SK-N-SH (cell line): Measurements from ENCODE around the gene BEND3.

Source experiments
- CTCF ChIP-seq: fragments of 200-600 bp; sonication (generic); IDR thresholded peaks from 2 replicates; pipeline ENCODE4 v1.6.1; 2017; ENCODE audit warnings: antibody characterized with exemption, mild to moderate bottlenecking, moderate library complexity
- EP300 ChIP-seq, 2 experiments: IDR thresholded peaks; 2 replicates each; pipeline versions ENCODE4 v1.4.0 to v1.6.1; 2012; ENCODE audit warnings: borderline replicate concordance in 1 of 2, low read depth in 1 of 2, low read length in 1 of 2
- GABPA ChIP-seq: IDR thresholded peaks from 2 replicates; pipeline ENCODE4 v1.4.0; 2012; ENCODE audit warnings: low read depth, mild to moderate bottlenecking
- RXRA ChIP-seq: IDR thresholded peaks from 2 replicates; pipeline ENCODE4 v1.4.0; 2012; ENCODE audit warnings: low read depth, mild to moderate bottlenecking, borderline replicate concordance
- TEAD4 ChIP-seq: IDR thresholded peaks from 2 replicates; pipeline ENCODE4 v1.4.0; 2012; ENCODE audit warnings: mild to moderate bottlenecking, borderline replicate concordance; ENCODE audit not compliant: insufficient read depth
- TF ChIP-seq, protein P1 (sequence below): fragments of 150-350 bp; IDR thresholded peaks from 2 replicates; pipeline ENCODE4 v1.6.1; 2017; ENCODE audit warnings: antibody characterized with exemption, low read length, low read depth, borderline replicate concordance
- TF ChIP-seq, protein P2 (sequence below): IDR thresholded peaks from 2 replicates; pipeline ENCODE4 v1.4.0; 2012; ENCODE audit warnings: low read depth, borderline replicate concordance
- TF ChIP-seq, protein P3 (sequence below): IDR thresholded peaks from 2 replicates; pipeline ENCODE4; 2012

GRCh38 chr6:107069631-107070548, 45.4 kb downstream of the BEND3 start:
- no peak for TF ChIP-seq CTCF
- no peak for TF ChIP-seq RXRA
- TF ChIP-seq TEAD4: no peak
- no peak for TF ChIP-seq GABPA
- TF ChIP-seq, protein P1, sequence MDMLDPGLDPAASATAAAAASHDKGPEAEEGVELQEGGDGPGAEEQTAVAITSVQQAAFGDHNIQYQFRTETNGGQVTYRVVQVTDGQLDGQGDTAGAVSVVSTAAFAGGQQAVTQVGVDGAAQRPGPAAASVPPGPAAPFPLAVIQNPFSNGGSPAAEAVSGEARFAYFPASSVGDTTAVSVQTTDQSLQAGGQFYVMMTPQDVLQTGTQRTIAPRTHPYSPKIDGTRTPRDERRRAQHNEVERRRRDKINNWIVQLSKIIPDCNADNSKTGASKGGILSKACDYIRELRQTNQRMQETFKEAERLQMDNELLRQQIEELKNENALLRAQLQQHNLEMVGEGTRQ: no peak
- TF ChIP-seq, protein P2, sequence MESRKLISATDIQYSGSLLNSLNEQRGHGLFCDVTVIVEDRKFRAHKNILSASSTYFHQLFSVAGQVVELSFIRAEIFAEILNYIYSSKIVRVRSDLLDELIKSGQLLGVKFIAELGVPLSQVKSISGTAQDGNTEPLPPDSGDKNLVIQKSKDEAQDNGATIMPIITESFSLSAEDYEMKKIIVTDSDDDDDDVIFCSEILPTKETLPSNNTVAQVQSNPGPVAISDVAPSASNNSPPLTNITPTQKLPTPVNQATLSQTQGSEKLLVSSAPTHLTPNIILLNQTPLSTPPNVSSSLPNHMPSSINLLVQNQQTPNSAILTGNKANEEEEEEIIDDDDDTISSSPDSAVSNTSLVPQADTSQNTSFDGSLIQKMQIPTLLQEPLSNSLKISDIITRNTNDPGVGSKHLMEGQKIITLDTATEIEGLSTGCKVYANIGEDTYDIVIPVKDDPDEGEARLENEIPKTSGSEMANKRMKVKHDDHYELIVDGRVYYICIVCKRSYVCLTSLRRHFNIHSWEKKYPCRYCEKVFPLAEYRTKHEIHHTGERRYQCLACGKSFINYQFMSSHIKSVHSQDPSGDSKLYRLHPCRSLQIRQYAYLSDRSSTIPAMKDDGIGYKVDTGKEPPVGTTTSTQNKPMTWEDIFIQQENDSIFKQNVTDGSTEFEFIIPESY: no peak
- TF ChIP-seq EP300 (IDR thresholded peaks at IDR 0.05; ENCODE audit: borderline replicate concordance in 1 of 2, low read depth in 1 of 2, low read length in 1 of 2): no peak
- TF ChIP-seq, protein P3, sequence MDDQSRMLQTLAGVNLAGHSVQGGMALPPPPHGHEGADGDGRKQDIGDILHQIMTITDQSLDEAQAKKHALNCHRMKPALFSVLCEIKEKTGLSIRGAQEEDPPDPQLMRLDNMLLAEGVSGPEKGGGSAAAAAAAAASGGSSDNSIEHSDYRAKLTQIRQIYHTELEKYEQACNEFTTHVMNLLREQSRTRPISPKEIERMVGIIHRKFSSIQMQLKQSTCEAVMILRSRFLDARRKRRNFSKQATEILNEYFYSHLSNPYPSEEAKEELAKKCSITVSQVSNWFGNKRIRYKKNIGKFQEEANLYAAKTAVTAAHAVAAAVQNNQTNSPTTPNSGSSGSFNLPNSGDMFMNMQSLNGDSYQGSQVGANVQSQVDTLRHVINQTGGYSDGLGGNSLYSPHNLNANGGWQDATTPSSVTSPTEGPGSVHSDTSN: no peak
